GM23338 (cell line): ENCODE data around the gene PATE1. TPM values are rescaled to one million over a fixed set of nuclear protein-coding genes. Genes with fewer than 3 reads are reported as not detected.

Source experiments
- ATAC-seq: fragments of 200-7000 bp; cut with Tn5 transposase; 3 replicates; pipeline ENCODE4 v1.9.1; 2020
- DNase-seq: peaks from one replicate; pipeline ENCODE4 v3.0.0-alpha.2; 2015; ENCODE audit warnings: low spot score
- H2AFZ ChIP-seq: fragments of 200-600 bp; sonication (generic); 2 replicates; pipeline ENCODE4 v1.8.0; 2016; ENCODE audit warnings: antibody characterized with exemption, mild to moderate bottlenecking, moderate library complexity
- H3F3A ChIP-seq: fragments of 200-600 bp; sonication (generic); replicated peaks from 2 replicates; pipeline ENCODE4 v1.8.0; 2017; ENCODE audit warnings: antibody characterized with exemption, mixed run types, low read depth
- H3K27ac ChIP-seq: fragments of 200-600 bp; sonication (generic); 2 replicates; pipeline ENCODE4 v1.6.1; 2016; ENCODE audit warnings: low read depth
- H3K27me3 ChIP-seq: fragments of 200-600 bp; sonication (generic); 2 replicates; pipeline ENCODE4 v1.8.0; 2016; ENCODE audit warnings: mild to moderate bottlenecking, mixed run types, moderate library complexity; ENCODE audit not compliant: insufficient read depth
- H3K36me3 ChIP-seq: fragments of 200-600 bp; sonication (generic); 2 replicates; pipeline ENCODE4 v1.8.0; 2016; ENCODE audit warnings: mild to moderate bottlenecking; ENCODE audit not compliant: insufficient read depth
- H3K4me1 ChIP-seq: fragments of 200-600 bp; sonication (generic); 2 replicates; pipeline ENCODE4 v1.8.0; 2016; ENCODE audit warnings: mild to moderate bottlenecking, moderate library complexity; ENCODE audit not compliant: insufficient read depth
- H3K4me2 ChIP-seq: fragments of 200-600 bp; sonication (generic); 2 replicates; pipeline ENCODE4 v1.7.1; 2017; ENCODE audit warnings: mixed run types
- H3K4me3 ChIP-seq: fragments of 200-600 bp; sonication (generic); 2 replicates; pipeline ENCODE4 v1.6.1; 2016; ENCODE audit warnings: mixed run types
- H3K79me2 ChIP-seq: fragments of 200-600 bp; sonication (generic); replicated peaks from 2 replicates; pipeline ENCODE4 v1.8.0; 2017; ENCODE audit warnings: mild to moderate bottlenecking; ENCODE audit not compliant: insufficient read depth
- H3K9me2 ChIP-seq: fragments of 200-600 bp; sonication (generic); 2 replicates; pipeline ENCODE4 v1.8.0; 2017; ENCODE audit not compliant: insufficient read depth
- H4K20me1 ChIP-seq: fragments of 200-600 bp; sonication (generic); replicated peaks from 2 replicates; pipeline ENCODE4 v1.8.0; 2017; ENCODE audit warnings: mild to moderate bottlenecking; ENCODE audit not compliant: insufficient read depth
- H3K27ac Mint-ChIP-seq: 2 replicates; pipeline ENCODE4 v1.8.0; 2020; ENCODE audit warnings: inconsistent platforms, mild to moderate bottlenecking, moderate library complexity, mixed read lengths
- H3K27me3 Mint-ChIP-seq: 3 replicates; pipeline ENCODE4 v1.8.0; 2022; ENCODE audit warnings: low read depth, mild to moderate bottlenecking, moderate library complexity, mixed read lengths, inconsistent platforms; ENCODE audit not compliant: insufficient read depth, poor library complexity
- H3K36me3 Mint-ChIP-seq: 3 replicates; pipeline ENCODE4 v1.8.0; 2021; ENCODE audit warnings: low read depth, mild to moderate bottlenecking, inconsistent platforms, moderate library complexity, mixed read lengths
- H3K4me1 Mint-ChIP-seq: 3 replicates; pipeline ENCODE4 v1.8.0; 2020; ENCODE audit warnings: mild to moderate bottlenecking, inconsistent platforms, mixed read lengths
- H3K4me3 Mint-ChIP-seq: 3 replicates; pipeline ENCODE4 v1.8.0; 2021; ENCODE audit warnings: moderate library complexity, mild to moderate bottlenecking, inconsistent platforms, mixed read lengths
- H3K9me3 Mint-ChIP-seq: 3 replicates; pipeline ENCODE4 v1.8.0; 2020; ENCODE audit warnings: moderate library complexity, mild to moderate bottlenecking, inconsistent platforms, mixed read lengths
- CREB1 ChIP-seq: fragments of 250-450 bp; sonication (Bioruptor Pico); IDR thresholded peaks from 2 replicates; pipeline ENCODE4 v1.5.0; 2020; ENCODE audit warnings: low read depth, mild to moderate bottlenecking, moderate library complexity
- CTCF ChIP-seq, 2 experiments: fragments of 200-600 bp in 1 of 2; sonication (generic) in 1 of 2; conservative IDR thresholded peaks; 2 replicates each; pipeline versions ENCODE4 v1.5.1 to v1.6.1; 2016 to 2017; ENCODE audit warnings: antibody characterized with exemption in 2 of 2, low read depth in 2 of 2, mild to moderate bottlenecking in 2 of 2, moderate library complexity in 1 of 2
- ETS1 ChIP-seq: IDR thresholded peaks from 2 replicates; pipeline ENCODE4 v1.6.1; 2016; ENCODE audit warnings: antibody characterized with exemption
- EZH2phosphoT487 ChIP-seq: fragments of 200-600 bp; sonication (generic); IDR thresholded peaks from one replicate; pipeline ENCODE4 v1.8.1; 2018; ENCODE audit warnings: antibody characterized with exemption; ENCODE audit not compliant: unreplicated experiment
- JUNB ChIP-seq: IDR thresholded peaks from one replicate; pipeline ENCODE4 v1.6.1; 2016; ENCODE audit warnings: antibody characterized with exemption; ENCODE audit not compliant: unreplicated experiment
- REST ChIP-seq: IDR thresholded peaks from one replicate; pipeline ENCODE4 v1.6.1; 2018; ENCODE audit warnings: antibody characterized with exemption; ENCODE audit not compliant: unreplicated experiment
- STAT1 ChIP-seq: IDR thresholded peaks from one replicate; pipeline ENCODE4 v1.6.1; 2016; ENCODE audit warnings: antibody characterized with exemption; ENCODE audit not compliant: unreplicated experiment
- ZNF114 ChIP-seq: fragments of 250-450 bp; sonication (Bioruptor Pico); IDR thresholded peaks from 2 replicates; pipeline ENCODE4 v1.5.0; 2020; ENCODE audit warnings: mild to moderate bottlenecking, moderate library complexity
- ZNF331 ChIP-seq: fragments of 250-450 bp; sonication (Bioruptor Pico); IDR thresholded peaks from 2 replicates; pipeline ENCODE4 v1.5.0; 2020; ENCODE audit warnings: low read depth, mild to moderate bottlenecking, moderate library complexity
- polyA plus RNA-seq: library from polyadenylated mRNA; unstranded; fragments of >200 nt; fragmentation: Nextera tagmentation; extraction: Ambion mirVana; gene quantifications from 2 replicates; pipeline ENCODE4 v1.2.1, GENCODE V29; 2016
- total RNA-seq: library from RNA; depleted of rRNA; stranded (reverse); fragments of >200 nt; shearing (Covaris generic); gene quantifications from 2 replicates; pipeline ENCODE4 v1.2.3, GENCODE V29; 2014

PATE1 gene
- total and polyA plus RNA-seq, 2 experiments from 2014 or later, result not detected

- TF ChIP-seq REST, result no peak
- TF ChIP-seq CTCF (conservative IDR thresholded peaks at IDR 0.05; ENCODE audit: low read depth in 2 of 2), result no peak
- TF ChIP-seq STAT1, result no peak
- TF ChIP-seq ETS1, result no peak
These were observed 24.5 kb downstream of the PATE1 start (continued) for GRCh38 chr11:125770583-125770982.

GRCh38 chr11:125772834-125773505, 26.9 kb downstream of the PATE1 start:
- H3F3A ChIP-seq, result no peaks in the 10 kb centered on the region
- DNase-seq (no peak), ATAC-seq (no peak)
- no peaks in the 10 kb centered on the region for H3K4me1 Mint-ChIP-seq
- TF ChIP-seq JUNB, result no peak
- TF ChIP-seq ZNF331, result no peak
- TF ChIP-seq CTCF (conservative IDR thresholded peaks at IDR 0.05; ENCODE audit: low read depth in 2 of 2), result no peak
- TF ChIP-seq STAT1, result no peak
- no peak for TF ChIP-seq ZNF114 (CRISPR knock-in tag)
- TF ChIP-seq ETS1, result no peak
- no peak for TF ChIP-seq EZH2phosphoT487
- no peak for TF ChIP-seq CREB1 (CRISPR knock-in tag)
- H3K79me2 ChIP-seq, result no peaks in the 10 kb centered on the region
- H3K9me3 Mint-ChIP-seq, result no peaks in the 10 kb centered on the region
- H3K27me3 ChIP-seq, result no peaks in the 10 kb centered on the region
- no peak overlapping the region; the same call in 1 of the 2 replicates for H2AFZ ChIP-seq
- H3K27ac Mint-ChIP-seq, result no peak overlapping the region
- H4K20me1 ChIP-seq, result no peaks in the 10 kb centered on the region
- no peak overlapping the region for H3K27ac ChIP-seq
- no peaks in the 10 kb centered on the region for H3K36me3 Mint-ChIP-seq
- no peak overlapping the region for H3K4me3 ChIP-seq
- H3K27me3 Mint-ChIP-seq, result peaks cover 2% of the 10 kb centered on the region
- no peaks in the 10 kb centered on the region for H3K36me3 ChIP-seq
- peaks cover 4% of the 10 kb centered on the region for H3K9me2 ChIP-seq
- H3K4me3 Mint-ChIP-seq, result no peak overlapping the region
- H3K4me2 ChIP-seq, result no peak overlapping the region
- no peaks in the 10 kb centered on the region for H3K4me1 ChIP-seq
